Activated naive CD4-positive, alpha-beta T cell treated with anti-CD3 and anti-CD28 coated beads, Interleukin-2, amount 10 ng/mL, durations not matched to agents 7 days and 5 days (primary cell): ENCODE results near the gene PIH1D1.

Experiments
- CTCF ChIA-PET: fragments of 350-600 bp; sonication (Branson Sonifier 250); formaldehyde crosslinking; loops from one replicate; lab custom pipeline; 2021; ENCODE audit warnings: antibody characterized with exemption; lab: Charles Lee
- DNase-seq: peaks from one replicate; pipeline ENCODE4 v3.0.0-alpha.2; 2020
- H3K27ac Mint-ChIP-seq: one replicate; pipeline ENCODE4 v1.8.0; 2021; ENCODE audit warnings: mild to moderate bottlenecking, moderate library complexity, mixed read lengths
- H3K27me3 Mint-ChIP-seq: one replicate; pipeline ENCODE4 v1.8.0; 2021; ENCODE audit warnings: mild to moderate bottlenecking, mixed read lengths
- H3K36me3 Mint-ChIP-seq: one replicate; pipeline ENCODE4 v1.8.0; 2021; ENCODE audit warnings: mixed read lengths
- H3K4me1 Mint-ChIP-seq: one replicate; pipeline ENCODE4 v1.8.0; 2021; ENCODE audit warnings: mixed read lengths
- H3K4me3 Mint-ChIP-seq: one replicate; pipeline ENCODE4 v1.8.0; 2021; ENCODE audit warnings: mild to moderate bottlenecking, moderate library complexity, mixed read lengths
- H3K9me3 Mint-ChIP-seq: one replicate; pipeline ENCODE4 v1.8.0; 2021; ENCODE audit warnings: mixed read lengths

Gene PIH1D1

DNA sequence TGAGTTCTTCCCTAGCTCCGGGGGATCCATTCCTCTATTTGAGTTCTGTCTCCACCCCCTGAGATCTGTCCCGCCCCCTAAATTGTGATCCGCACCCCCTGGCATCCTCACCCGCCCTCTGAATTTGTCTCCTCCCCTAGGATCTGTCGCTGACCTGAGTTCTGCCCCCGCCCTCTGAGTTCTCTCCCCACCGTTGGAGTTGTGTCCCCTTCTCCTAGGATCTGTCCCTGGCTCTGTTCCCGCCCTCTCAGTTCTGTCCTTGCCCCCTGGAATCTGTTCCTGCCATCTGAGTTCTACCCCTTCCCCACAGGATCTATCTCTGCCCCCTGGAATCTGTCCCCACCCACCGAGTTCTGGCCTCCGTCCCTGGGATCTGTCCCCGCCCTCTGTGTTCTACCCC lies 9.3 kb downstream of the PIH1D1 start:
- peak; percentile 52 for DNase-seq
- Mint-ChIP-seq H3K9me3 (no peaks in the 10 kb centered on the region), H3K4me3 (peak overlapping the region; percentile 81), H3K4me1 (peaks cover 54% of the 10 kb centered on the region), H3K36me3 (peaks cover 17% of the 10 kb centered on the region), H3K27ac (no peak overlapping the region), H3K27me3 (peaks cover 67% of the 10 kb centered on the region)
- CTCF ChIA-PET = interaction anchor here (1.0 to 2.0 kb wide), 5 partner anchors 10 to 79 kb away, joined by 3 to 13 read pairs (median 4); partner anchors contain the start of genes DKKL1 and PIH1D1

DNA sequence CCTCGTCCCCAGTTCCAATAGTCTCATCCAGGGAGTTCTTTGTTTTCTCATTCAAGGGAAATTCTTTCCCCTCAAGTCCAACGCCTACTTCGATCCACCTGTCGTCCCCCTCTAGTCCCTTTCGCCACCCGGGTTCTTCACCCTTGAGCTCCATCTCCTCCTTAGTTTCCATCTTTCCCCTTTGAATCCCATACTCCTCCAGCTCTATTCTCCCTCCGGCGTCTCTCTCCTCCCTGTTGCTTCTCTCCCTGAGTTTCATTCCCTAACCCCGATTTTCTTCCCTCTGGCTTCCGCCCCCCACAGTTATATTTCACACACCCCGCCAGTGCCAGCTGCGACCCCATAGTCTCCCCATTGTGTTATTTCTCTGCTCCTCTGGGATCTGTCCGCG lies 9.7 kb downstream of the PIH1D1 start:
- H3K27ac Mint-ChIP-seq = no peak overlapping the region
- H3K36me3 Mint-ChIP-seq = peaks cover 14% of the 10 kb centered on the region
- DNase-seq = no peak
- peaks cover 51% of the 10 kb centered on the region for H3K4me1 Mint-ChIP-seq
- CTCF ChIA-PET = interaction anchor here (1.6 to 2.0 kb wide), 4 partner anchors 10 to 50 kb away, joined by 4 to 13 read pairs (median 5); partner anchors contain the start of gene PIH1D1
- peaks cover 71% of the 10 kb centered on the region for H3K27me3 Mint-ChIP-seq
- no peaks in the 10 kb centered on the region for H3K9me3 Mint-ChIP-seq
- H3K4me3 Mint-ChIP-seq = peak overlapping the region; percentile 81

DNA sequence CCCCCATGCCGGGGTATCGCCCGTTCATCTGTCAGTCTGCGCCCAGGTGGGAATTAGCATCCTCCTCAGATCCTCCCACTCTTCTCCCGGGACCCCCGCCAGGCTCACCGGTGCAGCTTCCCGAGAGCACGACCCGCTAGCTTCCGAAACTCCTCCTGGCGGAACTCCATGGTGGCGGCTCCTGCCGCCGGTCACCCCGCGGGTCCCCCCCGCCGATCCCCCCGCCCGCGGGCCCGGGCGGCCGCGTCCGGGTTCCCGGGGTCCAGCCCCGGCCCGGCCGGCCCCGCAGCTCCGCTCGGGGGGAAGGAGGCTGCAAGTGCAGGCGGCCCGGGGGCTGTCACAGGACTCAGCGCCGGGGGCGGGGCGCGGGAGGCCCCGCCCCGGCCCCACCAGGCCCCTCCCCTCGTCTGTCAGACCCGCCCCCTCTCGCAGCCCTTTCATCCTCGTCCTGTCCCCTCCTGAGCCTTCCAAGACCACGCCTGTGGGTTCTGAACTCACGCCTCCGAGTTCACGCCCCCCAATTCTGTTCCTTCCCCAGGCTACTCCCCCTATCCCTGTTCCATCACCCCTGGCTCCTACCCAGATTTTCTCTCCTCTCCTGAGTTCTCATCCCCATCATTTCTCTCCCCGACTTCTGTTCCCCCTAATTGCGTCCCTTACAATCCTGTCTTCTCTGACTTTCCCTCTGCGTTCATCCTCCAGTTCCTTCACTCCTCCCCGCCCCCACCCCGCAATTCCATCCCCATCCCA lies 10.2 kb downstream of the PIH1D1 start, which contains the start of gene SLC17A7:
TSS of gene SLC17A7 (minus strand) at position 318 of the 750 bp plus-strand sequence. CDS start at position 170, 148 bp downstream.
- Mint-ChIP-seq H3K36me3 (peaks cover 8% of the 10 kb centered on the region), H3K4me1 (peaks cover 49% of the 10 kb centered on the region), H3K27ac (no peak within 1 kb of the TSS), H3K9me3 (no peaks in the 10 kb centered on the region), H3K4me3 (peak within 1 kb of the TSS; percentile 81), H3K27me3 (peaks cover 76% of the 10 kb centered on the region)
- CTCF ChIA-PET = interaction anchor here (0.5 to 2.0 kb wide), 5 partner anchors 11 to 49 kb away, joined by 3 to 13 read pairs (median 4); partner anchors contain the start of gene PIH1D1
- peak; percentile 68 for DNase-seq

DNA sequence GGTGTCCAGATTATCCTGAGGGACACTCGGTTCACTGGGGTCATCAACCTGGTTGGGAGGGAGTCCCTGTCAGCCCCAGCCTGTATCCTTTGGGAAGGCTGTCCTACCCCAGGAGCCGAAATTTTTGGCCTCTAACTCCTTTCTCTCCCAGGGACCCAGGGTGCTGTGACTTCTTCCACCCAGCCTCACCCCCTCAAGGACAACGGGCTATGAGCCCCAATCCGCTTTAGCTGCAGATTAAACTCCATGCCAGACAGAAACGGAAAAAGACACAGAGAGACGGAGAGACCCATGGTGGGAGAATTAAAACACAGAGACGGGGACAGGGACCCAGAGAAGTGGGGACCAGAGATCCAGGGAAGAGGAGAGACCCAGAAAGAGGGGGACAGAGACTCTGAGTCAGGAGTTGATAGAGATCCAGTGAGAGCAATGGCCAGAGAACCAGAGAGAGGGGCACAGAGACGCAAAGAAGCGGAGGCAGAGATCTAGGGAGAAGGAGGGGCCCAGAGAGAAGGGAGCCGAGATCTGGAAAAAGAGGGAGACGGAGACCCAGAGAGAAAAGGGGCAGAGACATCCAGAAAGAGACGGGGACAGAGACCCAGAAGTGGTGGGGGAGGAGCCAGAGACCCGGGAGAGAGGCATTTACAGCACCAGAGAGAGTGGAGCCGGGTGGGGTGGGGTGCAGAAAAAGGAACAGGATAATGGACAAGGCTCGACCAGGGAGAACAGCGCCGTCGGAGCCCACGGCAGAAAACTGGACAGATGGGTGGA lies 11.0 kb downstream of the PIH1D1 start:
- Mint-ChIP-seq H3K27me3 (peaks cover 84% of the 10 kb centered on the region), H3K9me3 (no peaks in the 10 kb centered on the region), H3K27ac (no peak overlapping the region), H3K4me3 (peak overlapping the region; percentile 42), H3K36me3 (peaks cover 4% of the 10 kb centered on the region), H3K4me1 (peaks cover 50% of the 10 kb centered on the region)
- DNase-seq = no peak
- CTCF ChIA-PET = interaction anchor here (0.5 to 2.0 kb wide), 2 partner anchors 20 to 49 kb away, joined by 3 to 13 read pairs; no protein-coding TSS in a partner anchor

DNA sequence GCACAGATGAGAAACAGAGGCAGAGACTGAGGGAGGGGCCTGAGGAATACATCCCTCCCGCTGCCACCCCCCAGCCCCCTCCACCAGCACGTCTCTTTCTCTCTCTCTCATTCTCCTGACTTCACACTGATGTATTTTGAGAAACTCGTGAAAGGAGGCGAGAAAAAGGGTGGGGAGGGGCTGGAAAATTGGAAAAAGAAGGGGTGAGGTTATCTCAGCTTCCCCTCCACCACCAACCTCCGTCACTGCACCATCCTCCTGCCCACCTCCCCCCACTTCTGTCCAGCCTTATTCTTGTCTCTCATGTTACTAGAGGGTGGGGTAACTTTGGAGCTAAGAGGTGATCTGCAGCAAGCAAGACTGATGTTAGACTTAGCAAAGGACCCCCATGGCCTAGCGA lies 11.8 kb downstream of the PIH1D1 start:
- Mint-ChIP-seq H3K27ac (no peak overlapping the region), H3K9me3 (no peaks in the 10 kb centered on the region)

DNA sequence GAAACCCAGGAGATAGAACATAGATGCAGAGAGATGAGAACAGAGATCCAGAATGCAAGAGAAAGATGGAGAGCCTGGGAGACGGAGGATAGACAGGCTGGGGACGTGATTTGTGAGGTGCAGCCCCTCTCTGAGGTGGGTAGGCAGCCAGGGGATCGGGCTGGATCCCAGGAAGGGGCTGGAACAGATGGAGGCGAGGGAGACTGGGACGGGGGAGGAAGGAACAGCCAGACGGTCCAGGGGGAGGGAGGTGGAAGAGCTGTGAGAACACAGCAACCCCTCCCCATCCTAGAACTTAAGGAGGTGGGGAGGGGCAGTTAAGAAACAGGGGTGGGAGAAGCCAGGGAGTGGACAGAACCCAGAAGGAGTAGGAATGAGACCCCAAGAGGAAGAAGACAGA lies 13.4 kb downstream of the PIH1D1 start:
- Mint-ChIP-seq H3K4me3 (no peak overlapping the region), H3K36me3 (no peaks in the 10 kb centered on the region), H3K27me3 (peaks cover 100% of the 10 kb centered on the region), H3K9me3 (no peaks in the 10 kb centered on the region), H3K27ac (no peak overlapping the region), H3K4me1 (peaks cover 38% of the 10 kb centered on the region)
- DNase-seq = no peak
- CTCF ChIA-PET = interaction anchor here (0.6 to 2.1 kb wide), 2 partner anchors 34 to 47 kb away, joined by 3 to 6 read pairs; no protein-coding TSS in a partner anchor

More for the DNA sequence above, 11.8 kb downstream of the PIH1D1 start:
- H3K36me3 Mint-ChIP-seq = peaks cover 1% of the 10 kb centered on the region
- peaks cover 47% of the 10 kb centered on the region for H3K4me1 Mint-ChIP-seq
- peaks cover 92% of the 10 kb centered on the region for H3K27me3 Mint-ChIP-seq
- no peak overlapping the region for H3K4me3 Mint-ChIP-seq
- no peak for DNase-seq
- CTCF ChIA-PET = interaction anchor here (0.5 to 2.1 kb wide), 2 partner anchors 48 to 175 kb away, joined by 5 to 6 read pairs; no protein-coding TSS in a partner anchor

DNA sequence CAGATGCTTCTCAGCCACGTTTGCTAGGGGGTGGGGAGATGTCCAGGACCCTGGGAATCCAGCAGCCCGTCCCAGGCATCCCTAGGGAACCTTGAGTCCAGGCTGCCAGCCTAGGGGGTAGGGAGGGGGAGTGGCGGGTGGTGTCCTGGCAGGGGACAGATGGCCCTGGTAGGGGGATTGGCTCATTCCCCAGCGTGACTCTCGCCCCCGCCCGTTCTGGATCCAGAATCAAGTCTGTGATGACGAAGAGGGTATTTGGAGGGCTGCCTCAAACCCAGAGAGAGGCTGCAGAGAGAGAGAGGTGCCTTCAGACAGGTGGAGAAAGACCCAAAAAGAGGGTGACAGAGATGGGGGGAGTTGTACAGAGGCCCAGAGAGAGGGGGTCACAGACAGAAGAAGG lies 14.4 kb downstream of the PIH1D1 start:
- Mint-ChIP-seq H3K27ac (no peak overlapping the region), H3K36me3 (peaks cover under 1% of the 10 kb centered on the region), H3K9me3 (no peaks in the 10 kb centered on the region), H3K27me3 (peaks cover 100% of the 10 kb centered on the region), H3K4me3 (no peak overlapping the region), H3K4me1 (peaks cover 35% of the 10 kb centered on the region)
- CTCF ChIA-PET = no interaction called here
- DNase-seq = no peak

DNA sequence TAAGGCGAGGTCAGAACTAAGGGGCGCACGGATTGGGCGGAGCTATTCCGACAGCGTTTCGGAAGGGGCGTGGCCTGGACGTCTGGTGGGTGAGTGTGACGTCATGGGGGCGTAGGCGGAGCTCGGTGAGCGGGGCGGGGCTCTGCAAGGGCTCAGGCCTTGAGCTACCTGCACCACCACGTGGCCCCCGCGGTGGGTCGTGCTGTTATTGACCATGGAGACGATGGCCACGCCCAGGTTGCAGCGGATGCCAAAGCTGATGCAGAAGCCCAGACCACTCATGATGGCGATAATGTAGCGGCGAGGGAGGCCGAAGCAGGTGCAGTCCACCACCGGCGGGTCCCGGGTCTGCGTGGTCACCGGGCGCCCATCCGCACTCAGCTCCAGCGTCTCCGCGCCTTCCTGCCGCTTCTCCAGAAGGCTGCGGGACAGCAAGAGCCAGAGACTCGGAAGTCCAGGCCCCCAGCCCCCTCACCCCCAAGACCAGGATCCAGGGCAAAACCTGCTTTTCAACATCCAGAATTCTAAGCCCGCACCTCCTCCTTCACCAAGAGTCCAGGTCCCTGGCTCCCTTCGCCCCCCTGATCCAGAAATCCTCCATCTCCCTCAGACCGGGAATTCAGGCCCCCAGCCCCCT lies 15.1 kb downstream of the PIH1D1 start:
- Mint-ChIP-seq H3K9me3 (no peaks in the 10 kb centered on the region), H3K4me1 (peaks cover 32% of the 10 kb centered on the region), H3K27ac (no peak overlapping the region), H3K27me3 (peaks cover 100% of the 10 kb centered on the region), H3K36me3 (peaks cover 2% of the 10 kb centered on the region), H3K4me3 (no peak overlapping the region)
- peak; percentile 75 for DNase-seq
- CTCF ChIA-PET = interaction anchor here (0.9 to 1.1 kb wide), 3 partner anchors 34 to 238 kb away, joined by 3 read pairs; no protein-coding TSS in a partner anchor

DNA sequence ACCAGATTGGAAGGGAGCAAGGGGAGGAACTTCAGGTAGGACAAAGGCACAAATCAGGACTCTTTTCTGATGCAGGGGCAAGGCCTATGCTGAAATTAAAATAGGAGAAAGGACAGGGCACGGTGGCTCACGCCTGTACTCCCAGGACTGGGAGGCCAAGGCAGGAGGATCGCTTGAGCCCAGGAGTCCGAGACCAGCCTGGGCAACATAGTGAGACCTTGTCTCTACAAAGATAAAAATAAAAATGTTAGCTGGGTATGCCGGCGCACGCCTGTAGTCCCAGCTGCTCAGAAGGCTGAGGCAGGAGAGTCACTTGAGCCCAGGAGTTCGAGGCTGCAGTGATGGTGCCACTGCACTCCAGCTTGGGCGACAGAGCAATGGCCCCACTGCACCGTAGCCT lies 15.9 kb downstream of the PIH1D1 start:
- no peaks in the 10 kb centered on the region for H3K9me3 Mint-ChIP-seq
- peaks cover 2% of the 10 kb centered on the region for H3K36me3 Mint-ChIP-seq
- H3K4me1 Mint-ChIP-seq = peaks cover 32% of the 10 kb centered on the region
- H3K4me3 Mint-ChIP-seq = no peak overlapping the region
- H3K27ac Mint-ChIP-seq = no peak overlapping the region
- CTCF ChIA-PET = interaction anchor here (0.9 to 1.2 kb wide), 5 partner anchors 10 to 239 kb away, joined by 3 to 4 read pairs (median 3); partner anchors contain the start of gene GFY
- H3K27me3 Mint-ChIP-seq = peaks cover 100% of the 10 kb centered on the region
- no peak for DNase-seq

DNA sequence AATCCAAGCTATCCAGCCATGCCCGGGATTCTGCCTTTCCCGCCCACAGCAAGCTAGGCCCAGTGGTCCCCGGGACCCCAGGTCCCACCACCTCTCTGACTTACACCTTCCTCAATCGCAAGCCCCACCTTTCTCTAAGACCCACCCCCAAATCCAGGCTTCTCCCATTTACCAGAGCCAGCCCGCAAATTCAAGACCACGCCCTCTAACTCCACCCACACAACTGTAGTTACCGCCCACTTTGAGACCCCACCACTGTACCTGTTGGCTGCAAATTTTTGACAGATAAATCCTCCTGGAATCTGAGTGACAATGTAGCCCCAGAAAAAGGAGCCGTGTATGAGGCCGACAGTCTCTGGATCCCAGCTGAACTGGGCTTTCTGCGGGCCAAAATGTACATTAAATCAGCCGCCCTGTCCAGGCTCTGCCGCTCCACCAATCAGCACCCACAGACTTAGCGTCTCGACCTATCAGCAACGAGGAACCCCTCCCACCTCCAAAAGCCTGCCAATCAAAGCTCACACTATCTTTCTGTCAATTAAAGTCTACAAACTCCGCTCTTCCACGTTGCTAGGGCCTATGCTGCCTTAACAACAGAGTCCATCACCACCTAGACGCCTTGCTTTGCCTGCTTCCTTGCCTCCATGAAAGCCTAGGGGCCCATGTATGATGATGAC lies 16.6 kb downstream of the PIH1D1 start:
- Mint-ChIP-seq H3K4me3 (no peak overlapping the region), H3K27me3 (peaks cover 100% of the 10 kb centered on the region), H3K4me1 (peaks cover 31% of the 10 kb centered on the region), H3K36me3 (peaks cover 2% of the 10 kb centered on the region), H3K27ac (no peak overlapping the region), H3K9me3 (no peaks in the 10 kb centered on the region)
- CTCF ChIA-PET = interaction anchor here (0.9 to 1.2 kb wide), 2 partner anchors 10 to 15 kb away, joined by 3 to 4 read pairs; partner anchors contain the start of gene GFY
- DNase-seq = no peak

DNA sequence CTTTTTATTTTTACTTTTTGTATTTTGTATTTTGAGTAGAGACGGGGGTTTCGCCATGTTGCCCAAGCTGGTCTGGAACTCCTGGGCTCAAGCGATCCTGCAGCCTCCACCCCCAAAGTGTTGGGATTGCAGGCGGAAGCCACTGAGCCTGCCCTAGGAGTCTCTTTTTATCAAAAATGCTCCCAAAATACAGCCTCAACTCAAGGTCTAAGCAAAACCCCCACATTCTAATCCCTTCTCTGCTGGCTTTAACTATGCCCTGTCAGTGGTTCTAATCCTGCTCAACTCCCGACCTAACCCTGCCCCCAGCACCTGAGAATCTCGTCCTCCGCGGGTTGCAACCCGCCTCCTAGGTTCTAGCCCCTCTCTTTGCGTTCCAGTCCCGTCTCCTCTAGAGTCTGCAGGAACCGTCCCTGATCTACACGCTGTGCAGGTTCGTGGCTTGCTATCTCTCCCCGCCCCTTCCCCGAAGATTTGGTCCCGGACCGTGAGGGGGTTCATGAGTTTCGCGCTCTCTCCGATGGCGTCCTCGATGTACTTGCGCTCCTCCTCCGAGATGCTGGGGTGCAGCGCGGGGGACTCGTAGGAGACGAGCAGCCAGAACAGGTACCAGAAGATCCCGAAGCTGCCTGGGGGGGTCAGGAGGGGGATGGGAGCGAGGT lies 18.2 kb downstream of the PIH1D1 start:
- Mint-ChIP-seq H3K4me1 (peaks cover 40% of the 10 kb centered on the region), H3K9me3 (no peaks in the 10 kb centered on the region), H3K27me3 (peaks cover 100% of the 10 kb centered on the region), H3K27ac (peak overlapping the region; percentile 75), H3K4me3 (no peak overlapping the region), H3K36me3 (peaks cover 2% of the 10 kb centered on the region)
- CTCF ChIA-PET = no interaction called here
- DNase-seq = no peak

DNA sequence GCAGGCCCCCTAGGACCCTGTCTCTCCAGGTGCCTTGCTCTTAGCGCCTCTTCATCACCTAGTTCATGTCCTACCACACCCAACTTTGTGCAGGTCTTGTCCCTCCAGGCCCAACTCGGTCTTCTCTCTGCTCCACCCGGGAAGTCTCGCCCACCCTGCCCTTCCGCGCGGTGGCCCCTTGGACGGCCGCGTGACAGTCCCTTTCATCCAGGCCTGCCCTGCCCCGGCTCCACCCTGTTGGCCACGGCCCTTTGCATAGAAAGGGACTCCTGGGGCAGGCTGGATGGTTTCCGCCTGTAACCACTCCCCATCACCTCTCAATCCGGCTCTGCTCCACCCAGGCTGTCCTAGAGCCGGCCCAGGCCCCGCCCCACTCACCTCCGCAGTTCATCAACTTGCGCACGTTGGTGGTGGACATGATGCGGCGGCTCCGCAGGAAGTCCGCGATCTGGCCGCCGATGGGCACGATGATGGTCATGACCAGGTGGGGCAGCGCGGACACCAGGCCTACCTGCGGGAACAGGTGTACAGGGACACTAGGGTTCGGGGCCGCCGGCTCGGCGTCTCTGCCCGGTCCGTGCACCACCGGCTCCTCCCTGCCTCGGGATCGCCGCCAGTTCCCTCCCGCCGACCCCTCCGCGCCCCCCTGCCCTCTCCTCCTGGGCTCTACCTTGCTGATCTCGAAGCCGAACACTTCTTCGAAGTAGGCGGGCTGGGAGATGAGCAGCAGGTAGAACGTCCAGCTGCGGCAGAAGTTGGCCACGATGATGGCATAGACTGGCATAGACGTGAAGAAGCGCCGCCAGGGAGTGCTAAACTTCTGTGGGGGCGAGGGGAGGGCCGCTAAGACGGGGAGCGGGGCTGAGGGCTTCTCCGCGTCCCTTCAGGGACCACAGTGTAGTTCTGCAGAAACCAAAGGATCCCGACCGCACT lies 19.2 kb downstream of the PIH1D1 start:
- DNase-seq = peak; percentile 71
- H3K36me3 Mint-ChIP-seq = peaks cover 2% of the 10 kb centered on the region
- peak overlapping the region; percentile 12 for H3K4me3 Mint-ChIP-seq
- CTCF ChIA-PET = interaction anchor here (0.6 to 1.7 kb wide), 4 partner anchors 10 to 1118 kb away, joined by 3 to 4 read pairs (median 4); no protein-coding TSS in a partner anchor
- H3K4me1 Mint-ChIP-seq = peaks cover 47% of the 10 kb centered on the region
- H3K27me3 Mint-ChIP-seq = peaks cover 100% of the 10 kb centered on the region
- no peak overlapping the region for H3K27ac Mint-ChIP-seq
- H3K9me3 Mint-ChIP-seq = no peaks in the 10 kb centered on the region
